GM12891 (cell line): ENCODE data around the gene IFIH1.

Experiments used
- PAX5 ChIP-seq: IDR thresholded peaks from 2 replicates; pipeline ENCODE4 v1.6.1; 2011; ENCODE audit warnings: low read length, moderate library complexity, mild to moderate bottlenecking; ENCODE audit not compliant: insufficient read depth, severe bottlenecking
- POLR2A ChIP-seq: IDR thresholded peaks from 2 replicates; pipeline ENCODE4 v1.6.1; 2011; ENCODE audit warnings: low read depth, low read length, control low read depth
- POLR2AphosphoS5 ChIP-seq: IDR thresholded peaks from 2 replicates; pipeline ENCODE4 v1.6.1; 2011; ENCODE audit warnings: low read depth, low read length, control low read depth
- SPI1 ChIP-seq: IDR thresholded peaks from 2 replicates; pipeline ENCODE4 v1.6.1; 2011; ENCODE audit warnings: low read depth, low read length, control low read depth
- TAF1 ChIP-seq: IDR thresholded peaks from 2 replicates; pipeline ENCODE4 v1.6.1; 2011; ENCODE audit warnings: low read depth, low read length, control low read depth

DNA sequence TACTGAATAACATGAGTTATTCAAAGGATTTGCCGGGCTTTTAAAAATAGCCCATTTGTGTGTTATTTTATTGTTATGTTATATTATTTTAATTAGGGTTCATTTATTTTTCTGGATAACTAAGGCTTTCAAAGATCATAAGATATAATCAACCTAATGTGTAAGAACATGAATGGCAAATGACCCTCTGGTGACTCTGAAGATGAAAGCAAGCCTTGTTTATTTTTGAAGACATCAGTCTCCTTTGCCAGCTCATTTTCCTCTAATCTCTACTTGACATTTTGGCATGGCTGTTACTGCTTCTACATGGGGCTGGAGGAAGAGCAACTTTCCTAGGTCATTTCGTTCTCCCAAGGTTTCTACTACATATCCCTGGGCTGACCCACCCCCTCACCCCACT, 85.8 kb downstream of the IFIH1 start:
- TF ChIP-seq POLR2A: no peak
- no peak for TF ChIP-seq POLR2AphosphoS5
- no peak for TF ChIP-seq TAF1
- no peak for TF ChIP-seq PAX5
- no peak for TF ChIP-seq SPI1
